ENCODE results near the gene PTPMT1.
A peak's percentile ranks its signal among the peaks of the same experiment; 100 is the strongest.

PTPMT1 gene

GRCh38 chr11:47577460-47578041 lies 12.2 kb downstream of the PTPMT1 start:
- Histone ChIP-seq H3K27me3 (no peaks in the 10 kb centered on the region), H3K4me3 (ENCODE audit: low read depth, low read length) (peak overlapping the region; percentile 94), H3K9me3 (no peaks in the 10 kb centered on the region), H3K36me3 (peaks cover 24% of the 10 kb centered on the region), H3K4me1 (no peaks in the 10 kb centered on the region)
- TF ChIP-seq CTCF (IDR thresholded peaks at IDR 0.05; ENCODE audit: low read depth, low read length): no peak
- no peak for DNase-seq

GRCh38 chr11:47578524-47579494 lies 13.4 kb downstream of the PTPMT1 start, which contains the start of the genes KBTBD4 and NDUFS3:
TSS of gene KBTBD4 (minus strand) at chr11:47578970. CDS start at chr11:47578951, 19 bp downstream.
TSS of gene NDUFS3 (plus strand) at chr11:47579074. CDS start at chr11:47579092, 18 bp downstream.
- no peaks in the 10 kb centered on the region for H3K9me3 ChIP-seq
- DNase-seq: peak; percentile 85
- H3K27me3 ChIP-seq: no peaks in the 10 kb centered on the region
- H3K4me1 ChIP-seq: no peaks in the 10 kb centered on the region
- no peak for TF ChIP-seq CTCF (IDR thresholded peaks at IDR 0.05; ENCODE audit: low read depth, low read length)
- H3K4me3 ChIP-seq (ENCODE audit: low read depth, low read length): peak within 1 kb of the TSS; percentile 94
- peaks cover 15% of the 10 kb centered on the region for H3K36me3 ChIP-seq

GRCh38 chr11:47583844-47584243 lies 18.4 kb downstream of the PTPMT1 start:
- no peaks in the 10 kb centered on the region for H3K27me3 ChIP-seq
- H3K9me3 ChIP-seq: no peaks in the 10 kb centered on the region
- no peak overlapping the region for H3K4me3 ChIP-seq (ENCODE audit: low read depth, low read length)
- DNase-seq: no peak
- no peak for TF ChIP-seq CTCF (IDR thresholded peaks at IDR 0.05; ENCODE audit: low read depth, low read length)
- no peaks in the 10 kb centered on the region for H3K4me1 ChIP-seq
- peaks cover 14% of the 10 kb centered on the region for H3K36me3 ChIP-seq

- Histone ChIP-seq H3K4me1 (no peaks in the 10 kb centered on the region), H3K4me3 (ENCODE audit: low read depth, low read length) (no peak within 1 kb of the TSS), H3K36me3 (peaks cover 14% of the 10 kb centered on the region), H3K9me3 (no peaks in the 10 kb centered on the region), H3K27me3 (no peaks in the 10 kb centered on the region)
- TF ChIP-seq CTCF (IDR thresholded peaks at IDR 0.05; ENCODE audit: low read depth, low read length): no peak
- DNase-seq: no peak
Measured at GRCh38 chr11:47586098-47586855, 20.9 kb downstream of the PTPMT1 start, which contains the start of gene FAM180B. TSS of gene FAM180B (plus strand) at chr11:47586678. CDS start at chr11:47586769, 91 bp downstream.

- DNase-seq: no peak
- H3K36me3 ChIP-seq: peaks cover 6% of the 10 kb centered on the region
- TF ChIP-seq CTCF (IDR thresholded peaks at IDR 0.05; ENCODE audit: low read depth, low read length): no peak
- no peak overlapping the region for H3K4me3 ChIP-seq (ENCODE audit: low read depth, low read length)
- no peaks in the 10 kb centered on the region for H3K27me3 ChIP-seq
- no peaks in the 10 kb centered on the region for H3K4me1 ChIP-seq
- H3K9me3 ChIP-seq: no peaks in the 10 kb centered on the region
Measured at GRCh38 chr11:47587039-47587716, 21.8 kb downstream of the PTPMT1 start.
